HCT116 (cell line): ENCODE measurements around the gene ACOD1. TPM values are rescaled to one million over a fixed set of nuclear protein-coding genes. Genes with fewer than 3 reads are reported as not detected.
"Not testable (repeated sequence)": the region's sequence is repeated elsewhere in the genome, so short reads cannot be mapped to it uniquely, and the experiment has no call there.

Experiments used
- ATAC-seq: fragments of 200-7000 bp; cut with Tn5 transposase; 2 replicates; pipeline ENCODE4 v1.9.1; 2020; ENCODE audit warnings: mild to moderate bottlenecking, moderate library complexity
- BruUV-seq: library from RNA; stranded (reverse); fragments of 400-500 nt; replicated peaks from 2 replicates; lab custom pipeline; 2021; lab: Mats Ljungman, UMichigan
- CTCF ChIA-PET: fragments of 300-600 bp; sonication (Branson Sonifier 250); formaldehyde crosslinking; loops from one replicate; lab custom pipeline; 2021; ENCODE audit warnings: antibody characterized with exemption; lab: Charles Lee
- POLR2A ChIA-PET: fragments of 300-600, 350-600 bp; sonication (Branson Sonifier 250); formaldehyde crosslinking; loops from one replicate; lab custom pipeline; 2021; ENCODE audit warnings: antibody characterized with exemption; lab: Charles Lee
- RAD21 ChIA-PET, 2 experiments: fragments of 300-600 bp; sonication (Branson Sonifier 250); formaldehyde crosslinking; loops; one replicate each; lab custom pipeline; 2023; ENCODE audit warnings: low total read pairs in 2 of 2; ENCODE audit not compliant: uncharacterized antibody in 2 of 2, unreplicated experiment in 2 of 2, low non-redundant PET in 1 of 2; lab: Charles Lee
- DNase-seq: peaks from one replicate; pipeline ENCODE4 v3.0.0-alpha.2; 2010; ENCODE audit warnings: low read depth, low spot score
- H2AFZ ChIP-seq: fragments of 200-600 bp; shearing (Covaris generic), sonication (generic); 2 replicates; pipeline ENCODE4 v1.6.1; 2017; ENCODE audit warnings: low read depth, mixed run types, mixed read lengths, antibody characterized with exemption, low read length; ENCODE audit not compliant: poor library complexity, severe bottlenecking
- H3K27ac ChIP-seq: 2 replicates; pipeline ENCODE4 v1.5.1; 2012; ENCODE audit warnings: low read depth, low read length
- H3K27me3 ChIP-seq: fragments of 200-600 bp; sonication (generic); 2 replicates; pipeline ENCODE4 v1.6.1; 2016; ENCODE audit warnings: mixed run types, low read length, mixed read lengths; ENCODE audit not compliant: insufficient read depth
- H3K36me3 ChIP-seq, 2 experiments: fragments of 200-500 bp in 1 of 2; fragments of 200-600 bp in 1 of 2; sonication (Bioruptor generic) in 1 of 2; sonication (generic) in 1 of 2; 2 replicates each; pipeline versions ENCODE4 v1.5.1 to v1.6.1; 2014 to 2016; ENCODE audit warnings: low read length in 2 of 2, inconsistent platforms in 1 of 2, mixed read lengths in 1 of 2, mixed run types in 1 of 2; ENCODE audit not compliant: insufficient read depth in 2 of 2, control insufficient read depth in 1 of 2
- H3K4me1 ChIP-seq, 2 experiments: fragments of 200-600 bp in 1 of 2; sonication (generic) in 1 of 2; 2 replicates each; pipeline versions ENCODE4 v1.5.1 to v1.6.1; 2012 to 2017; ENCODE audit warnings: low read length in 2 of 2, inconsistent platforms in 1 of 2, mild to moderate bottlenecking in 1 of 2, mixed read lengths in 1 of 2, mixed run types in 1 of 2, moderate library complexity in 1 of 2; ENCODE audit not compliant: insufficient read depth in 2 of 2, control insufficient read depth in 1 of 2
- H3K4me2 ChIP-seq: fragments of 200-600 bp; sonication (generic); 2 replicates; pipeline ENCODE4 v1.6.1; 2017; ENCODE audit warnings: mixed run types, low read length, mixed read lengths
- H3K4me3 ChIP-seq, 2 experiments: fragments of 200-600 bp in 1 of 2; sonication (generic) in 1 of 2; replicated peaks in 1 of 2; 2 replicates each; pipeline ENCODE4 v1.5.1; 2011 to 2016; ENCODE audit warnings: low read length in 2 of 2, control low read depth in 1 of 2, low read depth in 1 of 2, mild to moderate bottlenecking in 1 of 2, mixed read lengths in 1 of 2, mixed run types in 1 of 2
- H3K79me2 ChIP-seq: fragments of 200-600 bp; sonication (generic); 2 replicates; pipeline ENCODE4 v1.6.1; 2017; ENCODE audit warnings: mild to moderate bottlenecking, mixed run types, low read length, moderate library complexity, mixed read lengths; ENCODE audit not compliant: insufficient read depth
- H3K9ac ChIP-seq: fragments of 200-600 bp; sonication (generic); 2 replicates; pipeline ENCODE4 v1.6.1; 2016; ENCODE audit warnings: low read length, mixed read lengths
- H3K9me2 ChIP-seq: fragments of 200-600 bp; sonication (generic), shearing (Covaris generic); 2 replicates; pipeline ENCODE4 v1.6.1; 2017; ENCODE audit warnings: mixed run types, mild to moderate bottlenecking, moderate library complexity; ENCODE audit not compliant: insufficient read depth
- H3K9me3 ChIP-seq, 2 experiments: fragments of 200-500 bp in 1 of 2; fragments of 200-600 bp in 1 of 2; sonication (Bioruptor generic) in 1 of 2; sonication (generic) in 1 of 2; 2 replicates each; pipeline ENCODE4 v1.6.1; 2014 to 2017; ENCODE audit warnings: low read length in 2 of 2, mixed read lengths in 2 of 2, inconsistent platforms in 1 of 2, low read depth in 1 of 2, mild to moderate bottlenecking in 1 of 2, mixed run types in 1 of 2, moderate library complexity in 1 of 2; ENCODE audit not compliant: control insufficient read depth in 1 of 2, insufficient read depth in 1 of 2
- H4K20me1 ChIP-seq: fragments of 200-600 bp; sonication (generic), shearing (Covaris generic); 2 replicates; pipeline ENCODE4 v1.6.1; 2017; ENCODE audit warnings: mixed run types, mild to moderate bottlenecking, moderate library complexity; ENCODE audit not compliant: insufficient read depth
- CBX3 ChIP-seq: IDR thresholded peaks from 2 replicates; pipeline ENCODE4 v1.6.1; 2012; ENCODE audit warnings: low read depth
- CEBPB ChIP-seq: IDR thresholded peaks from 2 replicates; pipeline ENCODE4 v1.6.1; 2012; ENCODE audit warnings: low read depth
- CTCF ChIP-seq, 3 experiments: fragments of 200-600 bp in 1 of 3; sonication (generic) in 1 of 3; IDR thresholded peaks in 2 of 3; conservative IDR thresholded peaks in 1 of 3; 2 replicates each; pipeline ENCODE4 v1.5.1; 2012 to 2017; ENCODE audit warnings: low read depth in 2 of 3, low read length in 2 of 3, antibody characterized with exemption in 1 of 3, borderline replicate concordance in 1 of 3, control low read depth in 1 of 3, mild to moderate bottlenecking in 1 of 3, mixed read lengths in 1 of 3, mixed run types in 1 of 3, moderate library complexity in 1 of 3; ENCODE audit not compliant: insufficient read depth in 1 of 3
- ELF1 ChIP-seq: IDR thresholded peaks from 2 replicates; pipeline ENCODE4 v1.6.1; 2012; ENCODE audit warnings: low read depth, borderline replicate concordance
- EZH2 ChIP-seq: fragments of 200-600 bp; sonication (generic); IDR thresholded peaks from 2 replicates; pipeline ENCODE4 v1.6.1; 2017; ENCODE audit warnings: antibody characterized with exemption, mixed run types
- JUND ChIP-seq: IDR thresholded peaks from 2 replicates; pipeline ENCODE4 v1.6.1; 2012
- POLR2AphosphoS5 ChIP-seq: IDR thresholded peaks from 2 replicates; pipeline ENCODE4 v1.6.1; 2011; ENCODE audit warnings: mild to moderate bottlenecking, low read depth, low read length, moderate library complexity
- RAD21 ChIP-seq: IDR thresholded peaks from 2 replicates; pipeline ENCODE4 v1.6.1; 2012; ENCODE audit warnings: low read depth, mild to moderate bottlenecking
- SRF ChIP-seq: IDR thresholded peaks from 2 replicates; pipeline ENCODE4 v1.6.1; 2012; ENCODE audit warnings: low read depth
- TCF7L2 ChIP-seq: IDR thresholded peaks from 2 replicates; pipeline ENCODE4 v1.7.0; 2011; ENCODE audit warnings: borderline replicate concordance, inconsistent platforms; ENCODE audit not compliant: insufficient read depth, insufficient read length; ENCODE audit errors: extremely low read depth
- YY1 ChIP-seq: IDR thresholded peaks from 2 replicates; pipeline ENCODE4 v1.6.1; 2011; ENCODE audit warnings: low read length, low read depth, moderate library complexity, mild to moderate bottlenecking; ENCODE audit not compliant: insufficient replicate concordance; ENCODE audit errors: extremely low read depth
- ZBTB33 ChIP-seq: IDR thresholded peaks from 2 replicates; pipeline ENCODE4 v1.6.1; 2011; ENCODE audit warnings: mild to moderate bottlenecking, low read length, moderate library complexity; ENCODE audit not compliant: insufficient replicate concordance; ENCODE audit errors: extremely low read depth
- ZNF274 ChIP-seq: fragments of 200-500 bp; sonication (Bioruptor generic); IDR thresholded peaks from 2 replicates; pipeline ENCODE4 v1.6.1; 2014; ENCODE audit warnings: mild to moderate bottlenecking, low read depth, low read length, inconsistent platforms
- intact Hi-C: fragments of 100-400 bp; cut with micrococcal nuclease; formaldehyde crosslinking; loops from 2 replicates; pipeline ENCODE4 v1.10.0; 2022
- total RNA-seq: library from RNA; stranded (reverse); gene quantifications from one replicate; pipeline ENCODE4 v1.2.1, GENCODE V29; 2021; ENCODE audit not compliant: unreplicated experiment
- TF ChIP-seq, protein P1 (sequence below): IDR thresholded peaks from 2 replicates; pipeline ENCODE4 v1.6.1; 2012

ACOD1 gene
- total RNA-seq, 1 experiment from 2014 or later: not detected

DNA sequence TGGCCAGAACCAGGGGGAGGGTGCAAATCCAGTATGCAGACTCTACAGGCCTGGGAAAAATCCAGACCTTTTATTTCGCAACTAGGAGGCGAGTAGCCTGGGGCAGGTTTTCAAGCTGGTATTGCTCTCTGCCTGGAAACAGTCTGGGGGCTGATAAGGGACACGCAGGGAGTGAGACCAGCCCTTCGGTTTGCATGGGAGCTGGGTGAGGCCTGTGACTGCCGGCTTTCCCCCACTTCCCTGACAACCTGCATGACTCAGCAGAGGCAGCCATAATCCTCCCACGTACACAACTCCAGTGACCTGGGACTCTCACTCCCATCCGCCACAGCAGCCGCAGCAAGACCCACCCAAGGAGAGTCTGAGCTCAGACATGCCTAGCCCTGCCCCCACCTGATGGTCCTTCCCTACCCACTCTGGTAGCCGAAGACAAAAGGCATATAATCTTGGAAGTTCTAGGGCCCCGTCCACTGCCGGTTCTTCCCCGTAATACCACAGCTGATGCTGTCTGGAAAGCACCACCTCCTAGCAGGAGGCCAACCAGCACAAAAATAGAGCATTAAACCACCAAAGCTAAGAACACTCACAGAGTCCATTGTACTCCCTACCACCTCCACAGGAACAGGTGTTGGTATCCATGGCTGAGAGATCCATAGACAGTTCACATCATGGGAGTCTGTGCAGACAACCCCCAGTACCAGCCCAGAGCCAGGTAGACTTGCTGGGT is 30.4 kb upstream of the ACOD1 start:
- H3K27ac ChIP-seq, ATAC-seq, BruUV-seq: not testable (repeated sequence)

DNA sequence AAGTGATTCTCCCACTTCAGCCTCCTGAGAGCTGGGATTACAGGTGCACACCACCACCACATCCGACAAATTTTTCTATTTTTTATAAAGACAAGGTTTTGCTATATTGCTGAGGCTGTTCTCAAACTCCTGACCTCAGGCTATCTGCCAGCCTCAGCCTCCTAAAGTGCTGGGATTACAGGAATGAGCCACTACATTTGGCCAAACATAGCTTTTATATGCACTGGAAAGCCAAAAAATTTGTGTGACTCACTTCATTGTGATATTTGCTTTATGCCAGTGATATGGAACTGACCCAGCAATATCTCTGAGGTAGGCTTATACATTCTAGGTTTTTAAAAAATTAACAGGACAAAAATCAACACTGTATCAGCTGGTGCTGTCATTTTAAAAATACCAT is 26.8 kb upstream of the ACOD1 start:
- TF ChIP-seq, protein P1, sequence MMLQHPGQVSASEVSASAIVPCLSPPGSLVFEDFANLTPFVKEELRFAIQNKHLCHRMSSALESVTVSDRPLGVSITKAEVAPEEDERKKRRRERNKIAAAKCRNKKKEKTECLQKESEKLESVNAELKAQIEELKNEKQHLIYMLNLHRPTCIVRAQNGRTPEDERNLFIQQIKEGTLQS: no peak
- TF ChIP-seq POLR2AphosphoS5 (no peak), JUND (no peak), EZH2 (no peak), ELF1 (no peak), YY1 (no peak), ZNF274 (no peak), SRF (no peak), TCF7L2 (no peak), RAD21 (no peak), CBX3 (no peak), ZBTB33 (no peak), CTCF (IDR thresholded peaks at IDR 0.05 in 2 of 3, conservative IDR thresholded peaks at IDR 0.05 in 1 of 3; ENCODE audit: borderline replicate concordance in 1 of 3, insufficient read depth in 1 of 3, low read depth in 2 of 3, low read length in 2 of 3) (no peak)
- TF ChIP-seq, all 23 proteins: peak for 0
- Histone ChIP-seq H3K9me3 (no peaks in the 10 kb centered on the region), H3K4me1 (no peaks in the 10 kb centered on the region), H3K36me3 (no peaks in the 10 kb centered on the region), H2AFZ (no peak overlapping the region), H3K9me2 (no peaks in the 10 kb centered on the region), H3K9ac (no peak overlapping the region), H3K27me3 (no peaks in the 10 kb centered on the region), H3K79me2 (no peaks in the 10 kb centered on the region), H3K4me2 (no peak overlapping the region), H4K20me1 (no peaks in the 10 kb centered on the region), H3K27ac (no peak overlapping the region), H3K4me3 (no peak overlapping the region)
- ChIA-PET CTCF (no interaction called here), RAD21 (no interaction called here), POLR2A (no interaction called here)
- ATAC-seq (no peak), DNase-seq (no peak)
- intact Hi-C loops: no loop called here
- no TSS peak for BruUV-seq

More for the DNA sequence above, 30.4 kb upstream of the ACOD1 start:
- H4K20me1 ChIP-seq, H2AFZ ChIP-seq, POLR2A ChIA-PET, H3K4me3 ChIP-seq, CTCF ChIA-PET, H3K79me2 ChIP-seq, RAD21 ChIA-PET, H3K4me2 ChIP-seq, H3K27me3 ChIP-seq, H3K4me1 ChIP-seq, H3K36me3 ChIP-seq, DNase-seq, H3K9ac ChIP-seq, intact Hi-C loops, H3K9me2 ChIP-seq, H3K9me3 ChIP-seq: not testable (repeated sequence)
- 0 out of 2 replicates have a peak, but pooled peaks have one; percentile 14 for TF ChIP-seq CEBPB
